ENCODE measurements around the gene EEF1A2.

EEF1A2 gene

GRCh38 chr20:63466861-63467260, 32.0 kb downstream of the EEF1A2 start:
- no peak for DNase-seq

DNA sequence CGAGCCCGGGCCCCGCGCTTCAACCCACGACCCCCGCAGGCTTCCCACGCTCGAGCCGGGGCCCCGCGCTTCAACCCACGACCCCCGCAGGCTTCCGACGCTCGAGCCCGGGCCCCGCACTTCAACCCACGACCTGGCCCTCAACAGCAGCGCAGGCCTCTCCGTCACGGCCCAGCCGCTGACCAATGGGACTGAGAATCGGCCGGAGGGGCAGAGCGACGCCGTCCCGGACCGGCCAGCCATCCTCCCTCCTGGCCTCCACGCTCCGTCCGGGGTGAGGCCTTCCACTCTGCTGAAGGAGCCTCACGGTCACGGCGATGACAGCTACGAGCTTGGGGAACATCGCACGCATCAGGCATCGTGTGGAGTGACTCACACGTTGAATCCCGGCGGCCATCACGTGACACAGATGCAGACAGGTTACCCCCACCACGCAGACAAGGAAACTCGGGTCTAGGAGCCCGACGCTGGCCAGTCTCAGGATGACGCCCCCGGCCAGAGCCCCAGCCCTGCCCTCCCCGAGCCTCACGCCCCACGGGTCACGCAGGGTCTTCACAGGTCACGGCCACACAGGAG, 32.5 kb downstream of the EEF1A2 start:
- DNase-seq: no peak

GRCh38 chr20:63465380-63466249, 33.3 kb downstream of the EEF1A2 start:
- DNase-seq: no peak

DNA sequence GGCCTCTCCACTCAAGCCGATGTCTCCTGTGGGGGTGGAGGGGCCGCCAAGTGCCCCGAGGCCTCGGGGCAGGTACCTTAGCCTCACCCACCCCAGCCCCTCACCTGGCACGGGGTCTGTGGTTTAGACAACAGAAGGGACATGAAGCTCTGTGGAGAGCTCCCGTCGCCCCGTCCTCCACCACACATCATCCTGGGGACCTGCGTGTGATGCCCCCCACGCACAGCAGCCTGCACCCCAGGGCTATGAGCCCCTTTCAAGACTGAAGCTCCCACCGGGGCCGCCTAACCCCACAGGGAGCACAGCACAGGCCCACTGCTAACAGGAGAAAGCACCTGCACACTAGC, 34.6 kb downstream of the EEF1A2 start:
- no peak for DNase-seq

- no peak for DNase-seq
Measured at GRCh38 chr20:63463400-63464288, 35.2 kb downstream of the EEF1A2 start.

- no peak for DNase-seq
Measured at GRCh38 chr20:63462244-63462643, 36.6 kb downstream of the EEF1A2 start.

DNA sequence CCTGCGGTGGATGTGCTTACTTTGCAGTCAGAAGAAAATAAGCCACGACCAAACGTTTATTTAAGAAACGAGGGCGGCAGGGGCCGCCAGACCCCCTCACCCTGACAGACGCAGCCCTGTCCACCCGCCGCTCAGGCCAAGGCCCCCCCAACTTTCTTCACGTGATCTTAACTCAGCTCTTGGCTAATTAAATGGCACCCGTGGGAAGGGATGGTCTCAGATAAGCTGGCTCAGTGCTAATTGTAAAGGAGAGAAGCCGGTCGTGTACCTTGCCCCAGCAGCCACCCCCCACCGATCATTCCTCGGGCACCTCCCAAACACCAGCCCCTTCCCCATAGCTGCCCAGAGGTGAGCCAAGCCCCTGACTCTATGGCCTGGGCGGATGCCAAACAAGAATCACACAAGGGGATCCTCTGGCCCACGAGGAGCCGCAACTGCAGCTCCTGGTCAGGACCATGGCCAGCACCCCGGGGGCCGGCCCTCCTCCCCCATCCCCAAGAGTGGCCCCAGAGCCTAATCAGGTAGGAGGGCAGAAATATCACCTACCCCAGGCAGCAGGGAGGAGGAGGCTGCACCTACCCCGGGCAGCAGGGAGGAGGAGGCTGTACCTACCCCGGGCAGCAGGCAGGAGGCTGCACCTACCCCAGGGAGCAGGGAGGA, 37.6 kb downstream of the EEF1A2 start:
- no peak for DNase-seq

- DNase-seq: no peak
Measured at GRCh38 chr20:63459070-63459380, 39.9 kb downstream of the EEF1A2 start.

- no peak for DNase-seq
Measured at GRCh38 chr20:63458170-63459069, 40.5 kb downstream of the EEF1A2 start.

DNA sequence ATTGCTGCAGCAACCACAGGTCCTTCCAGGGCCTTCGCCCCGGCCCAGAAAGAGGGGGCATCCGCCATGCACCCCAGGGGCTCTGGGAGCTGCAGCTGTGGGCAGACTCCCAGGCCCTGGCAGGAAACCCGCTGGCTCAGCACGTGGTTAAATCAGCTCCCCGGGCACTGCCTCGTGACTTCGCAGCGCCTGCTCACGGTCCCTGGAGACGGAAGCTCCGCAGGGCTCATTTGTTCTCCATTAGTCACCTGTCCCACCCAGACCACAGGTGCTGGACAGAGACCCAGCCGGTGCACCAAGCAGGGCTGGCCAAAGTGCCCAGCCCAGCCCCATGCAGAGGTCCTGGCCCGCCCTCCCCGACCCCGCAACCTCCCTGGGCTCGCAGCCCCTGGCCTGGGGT, 41.1 kb downstream of the EEF1A2 start:
- DNase-seq: no peak

DNA sequence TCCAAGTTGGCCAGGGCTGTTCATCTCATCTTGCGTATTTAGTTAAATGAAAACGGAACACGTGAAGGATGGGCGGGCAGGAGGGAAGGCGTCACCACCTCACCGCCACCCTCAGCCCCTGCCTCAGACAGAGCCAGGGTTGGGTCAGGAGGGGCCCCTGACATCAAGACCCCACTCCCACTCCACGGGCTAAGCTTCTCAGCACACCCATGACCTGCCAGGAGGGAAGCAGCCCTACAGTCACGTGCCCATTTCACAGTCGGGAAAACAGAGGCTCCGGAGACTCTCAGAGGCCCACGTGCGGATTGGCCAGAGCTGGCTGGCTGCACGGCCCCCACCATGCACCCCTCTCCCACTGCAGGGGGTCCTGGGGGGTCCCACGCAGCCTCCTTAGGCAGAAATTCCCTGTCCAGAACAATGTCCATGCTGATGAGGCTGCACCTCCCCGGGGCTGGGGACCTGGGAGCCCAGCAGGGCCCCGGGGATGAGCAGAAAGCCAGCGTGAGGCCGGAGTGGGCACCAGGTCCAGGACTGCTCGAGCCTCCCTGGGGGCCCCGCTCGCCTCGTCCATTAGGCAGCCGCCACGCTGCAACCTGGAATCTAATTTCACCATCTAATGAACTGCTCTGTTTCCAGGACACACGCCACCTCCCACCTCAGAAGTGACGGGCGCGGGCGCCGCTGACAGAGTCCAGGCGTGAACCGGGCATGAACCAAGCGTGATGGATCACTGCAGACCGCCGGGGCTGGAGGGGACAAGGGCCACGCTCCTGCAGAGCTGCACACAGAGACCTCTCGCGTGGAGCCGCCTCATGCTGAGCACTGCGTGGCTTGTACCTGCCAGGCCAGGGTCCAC, 42.2 kb downstream of the EEF1A2 start:
- no peak for DNase-seq

- no peak for DNase-seq
Measured at GRCh38 chr20:63455568-63455859, 43.4 kb downstream of the EEF1A2 start.

GRCh38 chr20:63454731-63455567, 43.9 kb downstream of the EEF1A2 start:
- DNase-seq: no peak

GRCh38 chr20:63452821-63453523, 45.9 kb downstream of the EEF1A2 start:
- DNase-seq: no peak

DNA sequence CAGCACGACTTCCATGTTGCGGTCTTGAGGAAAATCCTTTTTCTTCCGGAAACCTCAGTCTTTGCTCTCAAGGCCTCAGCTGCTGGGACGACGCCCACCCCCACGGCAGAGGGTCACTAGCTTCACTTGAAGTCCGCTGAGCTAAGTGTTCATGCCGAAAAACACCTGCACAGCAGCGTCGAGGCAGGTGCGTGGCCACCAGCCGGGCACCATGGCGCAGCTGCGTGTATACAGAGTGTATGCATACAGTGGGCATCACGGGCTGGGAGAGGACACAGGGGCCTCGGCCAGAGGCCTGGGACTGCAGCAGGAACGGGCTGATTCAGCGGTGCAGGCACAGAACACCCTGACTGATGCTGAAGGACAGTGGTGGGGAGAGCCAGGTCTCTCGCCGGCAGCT, 46.5 kb downstream of the EEF1A2 start:
- DNase-seq: no peak

DNA sequence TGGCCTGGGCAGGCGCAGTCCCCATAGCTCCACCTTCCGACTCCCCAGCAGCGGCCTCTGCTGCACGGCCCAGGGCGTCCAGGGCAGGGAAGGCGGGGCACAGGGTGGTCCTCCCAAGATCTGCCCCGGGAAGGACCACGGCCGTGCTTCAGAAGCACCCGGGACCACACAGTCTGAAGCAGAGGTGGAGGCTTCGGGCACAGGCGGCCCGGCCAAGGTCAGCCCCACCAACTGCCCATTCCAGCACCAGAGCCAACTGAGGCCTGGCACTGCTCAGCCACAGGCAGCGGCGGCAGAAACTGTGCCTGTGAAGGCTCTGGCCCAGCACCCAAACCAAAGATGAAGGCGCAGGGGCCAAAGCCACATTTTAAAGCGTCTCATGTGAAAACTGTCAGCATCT, 47.1 kb downstream of the EEF1A2 start:
- no peak for DNase-seq

DNA sequence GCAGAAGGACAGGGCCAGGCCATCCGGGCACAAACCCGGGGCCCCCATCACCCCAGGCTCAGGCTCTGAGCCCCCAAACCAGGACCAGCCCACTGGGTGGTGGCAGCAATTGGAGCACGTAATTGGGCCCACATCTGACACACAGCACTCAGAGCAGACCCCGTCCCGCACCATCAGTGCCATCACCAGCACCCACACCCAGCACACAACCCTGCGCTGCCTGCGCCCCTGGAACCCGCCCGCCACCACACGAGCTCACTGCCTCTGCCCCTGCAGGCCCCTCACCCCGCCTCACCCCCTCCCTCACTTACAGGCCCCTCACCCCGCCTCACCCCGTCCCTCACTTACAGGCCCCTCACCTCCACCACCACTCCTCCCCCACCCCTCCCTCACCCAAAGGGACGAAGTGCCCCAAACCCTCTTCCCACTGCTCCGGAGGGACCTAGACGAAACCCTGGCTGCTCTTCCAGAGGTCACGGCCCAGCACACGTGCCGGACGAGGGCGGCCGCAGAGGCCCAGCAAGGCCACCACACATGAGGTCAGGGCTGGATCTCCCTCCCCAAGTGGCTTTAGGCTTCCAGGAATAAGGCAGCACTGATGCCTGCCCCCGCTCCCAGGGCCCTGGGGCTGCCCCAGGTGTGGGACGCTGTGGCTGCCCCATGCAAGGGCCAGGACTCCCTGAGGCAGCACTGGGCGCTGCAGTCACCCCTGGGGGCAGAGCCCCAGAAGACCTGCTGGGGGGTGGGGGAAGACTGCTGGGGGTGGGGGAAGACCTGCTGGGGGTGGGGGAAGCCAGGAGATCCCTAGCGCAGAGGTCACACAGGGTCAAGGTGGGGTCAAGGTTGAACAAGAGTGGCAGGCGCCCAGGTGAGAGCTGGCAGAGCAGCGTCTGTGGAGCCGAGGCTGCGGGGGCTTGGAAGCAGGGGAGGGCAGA, 48.8 kb downstream of the EEF1A2 start:
- DNase-seq: no peak

GRCh38 chr20:63449025-63449424, 49.9 kb downstream of the EEF1A2 start:
- DNase-seq: no peak

- no peak for DNase-seq
Measured at GRCh38 chr20:63448031-63448430, 50.9 kb downstream of the EEF1A2 start.

Measured in GOT3 (cell line).